Measurements from ENCODE around the gene VAV1. TPM values are rescaled to one million over a fixed set of nuclear protein-coding genes. Genes with fewer than 3 reads are reported as not detected.

Gene VAV1
- total and polyA plus RNA-seq, 2 donors (not counting 3 experiments of a cell fraction or from before 2014, with no cell fraction given), result not detected

- Histone ChIP-seq H3K4me1 (ENCODE audit: control insufficient read depth, extremely low read depth, insufficient read depth, low read length) (no peaks in the 10 kb centered on the region), H3K27me3 (ENCODE audit: control insufficient read depth in 2 of 2, insufficient read depth in 2 of 2, low read length in 2 of 2) (no peaks in the 10 kb centered on the region), H3K9me1 (replicated peaks; ENCODE audit: control insufficient read depth, extremely low read depth, insufficient read depth, low read length) (no peaks in the 10 kb centered on the region), H3K9ac (replicated peaks; ENCODE audit: extremely low read depth, insufficient read depth, low read length) (no peak overlapping the region), H4K20me1 (replicated peaks; ENCODE audit: control insufficient read depth, extremely low read depth, insufficient read depth, low read length) (no peaks in the 10 kb centered on the region), H3K4me3 (replicated peaks in 1 of 3; ENCODE audit: insufficient read depth in 1 of 3, low read depth in 1 of 3, low read length in 3 of 3) (no peak overlapping the region), H3K9me3 (replicated peaks; ENCODE audit: control insufficient read depth, insufficient read depth, low read length) (no peaks in the 10 kb centered on the region), H3K79me2 (ENCODE audit: control insufficient read depth, insufficient read depth, low read length) (no peaks in the 10 kb centered on the region), H3K4me2 (ENCODE audit: insufficient read depth, low read length) (no peak overlapping the region), H2AFZ (ENCODE audit: low read depth, low read length) (no peak overlapping the region), H3K27ac (ENCODE audit: insufficient read depth, low read depth, low read length) (no peak overlapping the region), H3K36me3 (ENCODE audit: control insufficient read depth in 2 of 2, extremely low read depth in 1 of 2, insufficient read depth in 2 of 2, low read length in 2 of 2) (no peaks in the 10 kb centered on the region)
- intact Hi-C loops (cut with micrococcal nuclease), result no loop called here
- dilution Hi-C loops (cut with MboI; ENCODE audit: extremely low pct_ligation_motif_present, low sequenced_read_pairs), result no loop called here
- ChIA-PET CTCF (interaction anchor here (0.7 to 1.2 kb wide), 5 partner anchors 14 to 724 kb away, joined by 3 to 7 read pairs (median 4); no protein-coding TSS in a partner anchor), POLR2A (no interaction called here)
- FAIRE-seq (no peak), DNase-seq (ENCODE audit: low read depth, low spot score) (peak; percentile 19)
- no TSS peak for BruUV-seq (replicated peaks)
- TF ChIP-seq EZH2 (IDR thresholded peaks at IDR 0.05; ENCODE audit: borderline replicate concordance, low read depth, low read length, severe bottlenecking) (no peak), POLR2AphosphoS5 (IDR thresholded peaks at IDR 0.05; ENCODE audit: insufficient read depth, low read depth, low read length) (no peak), GATA2 (IDR thresholded peaks at IDR 0.05; ENCODE audit: insufficient read depth, insufficient read length, low read depth, low read length) (no peak), POLR2A (IDR thresholded peaks at IDR 0.05; ENCODE audit: low read depth, low read length) (no peak), CTCF (IDR thresholded peaks at IDR 0.05; ENCODE audit: extremely low read depth in 1 of 2, insufficient read depth in 1 of 2, low read depth in 1 of 2, low read length in 2 of 2) (no peak), MAX (IDR thresholded peaks at IDR 0.05; ENCODE audit: insufficient read depth, insufficient read length) (no peak)
Observed at GRCh38 chr19:6849876-6850275, 77.4 kb downstream of the VAV1 start.
